Breast epithelium (tissue), 4 donors: Measurements from ENCODE around the gene FAM168A. TPM values are rescaled to one million over a fixed set of nuclear protein-coding genes. Genes with fewer than 3 reads are reported as not detected.
"Not testable (repeated sequence)": the region's sequence is repeated elsewhere in the genome, so short reads cannot be mapped to it uniquely, and the experiment has no call there.

Experiments used
- DNase-seq, 2 donors: peaks; one replicate each; pipeline ENCODE4 v3.0.0-alpha.2; 2019; ENCODE audit warnings: low spot score in 2 of 2
- H3K27ac ChIP-seq, 2 donors: fragments of 200-600 bp; sonication (generic) in 1 of 2; one replicate each; pipeline ENCODE4 v1.5.1; 2016 to 2019; ENCODE audit warnings: mild to moderate bottlenecking in 1 of 2
- H3K27me3 ChIP-seq, 2 donors: fragments of 200-600 bp; sonication (generic) in 1 of 2; one replicate each; pipeline versions ENCODE4 v1.5.1 to v1.6.0; 2017 to 2019; ENCODE audit warnings: control low read depth in 1 of 2, mild to moderate bottlenecking in 1 of 2
- H3K36me3 ChIP-seq: fragments of 200-600 bp; one replicate; pipeline ENCODE4 v1.5.1; 2019
- H3K4me1 ChIP-seq, 2 donors: fragments of 200-600 bp; sonication (generic); one replicate each; pipeline ENCODE4 v1.5.1; 2016 to 2019; ENCODE audit warnings: control low read depth in 1 of 2
- H3K4me3 ChIP-seq, 3 donors: fragments of 200-600 bp; sonication (generic); 1 replicate in 2 of 3; 2 replicates in 1 of 3; pipeline ENCODE4 v1.5.1; 2016 to 2019; ENCODE audit warnings: mild to moderate bottlenecking in 3 of 3, moderate library complexity in 2 of 3
- H3K9me3 ChIP-seq, 2 donors: fragments of 200-600 bp; sonication (generic) in 1 of 2; one replicate each; pipeline ENCODE4 v1.5.1; 2016 to 2019; ENCODE audit warnings: control low read depth in 1 of 2
- CTCF ChIP-seq, 3 donors: fragments of 450-650 bp; IDR thresholded peaks; one replicate each; pipeline ENCODE4 v1.5.1; 2016 to 2017; ENCODE audit warnings: antibody characterized with exemption in 3 of 3, mild to moderate bottlenecking in 3 of 3, moderate library complexity in 3 of 3
- POLR2A ChIP-seq: fragments of 450-650 bp; IDR thresholded peaks from one replicate; pipeline ENCODE4 v1.6.1; 2016; ENCODE audit warnings: antibody characterized with exemption, mild to moderate bottlenecking, moderate library complexity
- POLR2AphosphoS5 ChIP-seq, 3 donors: sonication (generic); formaldehyde crosslinking; IDR thresholded peaks; one replicate each; pipeline ENCODE4 v1.6.1; 2017; ENCODE audit warnings: antibody characterized with exemption in 3 of 3
- intact Hi-C: fragments of 100-400 bp; cut with DNase I; formaldehyde crosslinking; loops from one replicate; pipeline ENCODE4 v1.15.1; 2023; ENCODE audit warnings: low total_unique reads
- total RNA-seq, 3 donors: library from RNA; depleted of rRNA; stranded (reverse); fragments of >200 nt; gene quantifications; one replicate each; pipeline ENCODE4 v1.1.0, GENCODE V29; 2016

Gene FAM168A
- total RNA-seq, 3 donors from 2014 or later, result 26.5 to 41.9 (median 28.8) TPM

GRCh38 chr11:73445980-73446379, 151.9 kb downstream of the FAM168A start:
- no peak for DNase-seq
- intact Hi-C loops, result no loop called here
- H3K9me3 ChIP-seq, result no peaks in the 10 kb centered on the region
- no peaks in the 10 kb centered on the region for H3K27me3 ChIP-seq
- no peak overlapping the region for H3K4me3 ChIP-seq
- no peaks in the 10 kb centered on the region for H3K36me3 ChIP-seq
- TF ChIP-seq POLR2AphosphoS5 (IDR thresholded peaks at IDR 0.05) (no peak), POLR2A (no peak), CTCF (IDR thresholded peaks at IDR 0.05) (no peak)
- no peaks in the 10 kb centered on the region for H3K4me1 ChIP-seq
- H3K27ac ChIP-seq, result no peak overlapping the region

DNA sequence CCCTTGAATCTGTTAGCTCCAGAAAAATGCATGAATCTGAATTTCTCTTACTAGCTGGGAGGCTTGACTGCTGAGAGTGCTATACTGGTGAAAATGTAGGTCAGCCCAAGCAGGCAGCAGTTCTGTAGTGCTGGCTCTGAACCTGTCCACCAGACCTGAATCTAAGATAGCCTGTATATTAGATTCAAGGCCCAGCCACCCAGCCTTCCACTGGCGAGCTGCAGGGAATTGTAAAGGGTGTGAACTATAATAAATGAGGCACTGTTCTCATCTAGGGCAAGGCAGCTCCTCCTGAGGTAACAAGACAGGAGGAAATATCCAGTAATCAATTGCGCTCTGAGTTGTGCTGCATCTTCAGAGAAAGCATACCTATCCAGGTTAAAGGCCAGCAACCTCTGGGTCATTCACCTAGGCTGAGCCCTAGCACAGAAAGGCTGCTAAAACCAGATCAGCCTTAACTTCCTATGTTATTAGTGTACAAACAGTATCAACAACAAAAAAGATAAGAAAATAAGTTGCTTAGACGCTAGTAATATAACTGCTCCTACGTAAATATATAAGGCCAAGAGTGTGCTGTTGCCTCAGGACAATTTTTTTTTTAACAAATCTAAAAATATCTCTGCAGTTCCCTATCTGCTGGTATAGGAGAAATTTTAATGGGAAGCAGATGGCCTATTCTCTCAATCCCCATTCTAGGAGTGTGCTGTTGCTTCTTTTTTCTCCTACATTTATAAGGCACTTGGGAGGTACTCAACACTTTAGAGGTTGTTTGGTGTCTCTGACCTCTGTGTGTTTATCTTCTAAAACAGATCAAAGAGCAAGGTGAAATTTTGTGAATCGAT, 158.7 kb downstream of the FAM168A start:
- Histone ChIP-seq H3K4me3 (no peak overlapping the region), H3K36me3 (no peaks in the 10 kb centered on the region), H3K9me3 (no peaks in the 10 kb centered on the region), H3K27me3 (no peaks in the 10 kb centered on the region), H3K27ac (no peak overlapping the region), H3K4me1 (no peaks in the 10 kb centered on the region)
- DNase-seq, result no peak
- TF ChIP-seq POLR2AphosphoS5 (IDR thresholded peaks at IDR 0.05), result no peak
- TF ChIP-seq CTCF (IDR thresholded peaks at IDR 0.05), result no peak
- TF ChIP-seq POLR2A, result no peak
- intact Hi-C loops, result no loop called here

- H3K4me3 ChIP-seq, H3K9me3 ChIP-seq, H3K27me3 ChIP-seq, H3K4me1 ChIP-seq, DNase-seq, H3K27ac ChIP-seq, intact Hi-C loops, H3K36me3 ChIP-seq: not testable (repeated sequence)
These were observed 161.1 kb downstream of the FAM168A start for GRCh38 chr11:73436859-73437258.

DNA sequence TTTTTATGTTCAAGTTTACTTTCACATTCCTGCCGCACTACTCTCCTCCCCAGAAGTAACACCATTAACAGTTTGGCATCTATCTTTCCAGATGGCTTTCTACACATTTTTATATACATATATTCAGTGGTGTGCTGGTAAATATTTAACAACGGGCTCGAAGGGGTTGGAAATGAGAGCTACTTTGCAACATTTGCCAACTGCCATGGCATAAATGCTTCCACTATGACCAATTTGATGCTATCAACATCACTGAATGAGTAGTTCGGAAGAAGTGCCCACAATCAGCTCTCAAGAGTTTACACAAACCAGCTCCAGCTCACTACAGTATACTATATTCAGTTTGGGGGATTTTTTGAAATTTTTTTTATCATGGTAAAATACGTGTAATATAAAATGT, 166.5 kb downstream of the FAM168A start:
- Histone ChIP-seq H3K4me1 (no peaks in the 10 kb centered on the region), H3K4me3 (no peak overlapping the region), H3K36me3 (no peaks in the 10 kb centered on the region), H3K27me3 (no peaks in the 10 kb centered on the region), H3K27ac (no peak overlapping the region), H3K9me3 (no peaks in the 10 kb centered on the region)
- TF ChIP-seq CTCF (IDR thresholded peaks at IDR 0.05) (no peak), POLR2AphosphoS5 (IDR thresholded peaks at IDR 0.05) (no peak), POLR2A (no peak)
- DNase-seq, result no peak
- intact Hi-C loops, result no loop called here

GRCh38 chr11:73430326-73430725, 167.6 kb downstream of the FAM168A start:
- intact Hi-C loops, result no loop called here

More at GRCh38 chr11:73430326-73430725, 167.6 kb downstream of the FAM168A start:
- TF ChIP-seq POLR2AphosphoS5 (IDR thresholded peaks at IDR 0.05) (no peak), CTCF (IDR thresholded peaks at IDR 0.05) (no peak)
- Histone ChIP-seq H3K9me3 (no peaks in the 10 kb centered on the region), H3K36me3 (no peaks in the 10 kb centered on the region), H3K4me1 (no peaks in the 10 kb centered on the region), H3K27me3 (no peaks in the 10 kb centered on the region), H3K4me3 (no peak overlapping the region), H3K27ac (no peak overlapping the region)
- DNase-seq, result no peak
